ENCODE results near the gene DLK1.

DNA sequence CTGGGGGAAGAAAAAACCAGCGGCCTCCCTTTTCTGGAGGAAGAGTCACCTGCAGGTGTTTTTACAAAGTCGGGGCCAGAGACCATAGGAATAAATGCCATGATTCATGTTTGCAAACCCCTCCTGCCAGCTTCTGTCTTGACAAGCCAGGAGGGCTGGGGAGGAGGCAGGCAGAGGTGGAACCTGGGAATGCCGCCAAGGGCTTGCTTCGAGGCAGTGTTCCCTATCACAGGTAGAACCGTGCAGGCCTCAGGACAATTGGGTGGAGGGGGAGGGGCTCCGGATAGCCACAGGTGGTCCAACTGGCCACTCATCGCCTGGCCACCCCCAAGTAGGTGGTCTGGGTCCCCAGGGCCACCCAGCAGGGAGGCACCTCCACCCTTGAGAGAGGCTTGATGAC lies 14.2 kb upstream of the DLK1 start:
- TF ChIP-seq POLR2A (IDR thresholded peaks at IDR 0.05) (no peak), POLR2AphosphoS5 (IDR thresholded peaks at IDR 0.05) (no peak)
- TF ChIP-seq, protein P1, sequence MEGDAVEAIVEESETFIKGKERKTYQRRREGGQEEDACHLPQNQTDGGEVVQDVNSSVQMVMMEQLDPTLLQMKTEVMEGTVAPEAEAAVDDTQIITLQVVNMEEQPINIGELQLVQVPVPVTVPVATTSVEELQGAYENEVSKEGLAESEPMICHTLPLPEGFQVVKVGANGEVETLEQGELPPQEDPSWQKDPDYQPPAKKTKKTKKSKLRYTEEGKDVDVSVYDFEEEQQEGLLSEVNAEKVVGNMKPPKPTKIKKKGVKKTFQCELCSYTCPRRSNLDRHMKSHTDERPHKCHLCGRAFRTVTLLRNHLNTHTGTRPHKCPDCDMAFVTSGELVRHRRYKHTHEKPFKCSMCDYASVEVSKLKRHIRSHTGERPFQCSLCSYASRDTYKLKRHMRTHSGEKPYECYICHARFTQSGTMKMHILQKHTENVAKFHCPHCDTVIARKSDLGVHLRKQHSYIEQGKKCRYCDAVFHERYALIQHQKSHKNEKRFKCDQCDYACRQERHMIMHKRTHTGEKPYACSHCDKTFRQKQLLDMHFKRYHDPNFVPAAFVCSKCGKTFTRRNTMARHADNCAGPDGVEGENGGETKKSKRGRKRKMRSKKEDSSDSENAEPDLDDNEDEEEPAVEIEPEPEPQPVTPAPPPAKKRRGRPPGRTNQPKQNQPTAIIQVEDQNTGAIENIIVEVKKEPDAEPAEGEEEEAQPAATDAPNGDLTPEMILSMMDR (IDR thresholded peaks at IDR 0.05), result no peak

Measured in transverse colon (tissue), 4 donors.